HG02885 (cell line): Measurements from ENCODE around the gene OR11L1.
A peak's percentile ranks its signal among the peaks of the same experiment; 100 is the strongest.

Source experiments
- ATAC-seq: cut with Tn5 transposase; IDR thresholded peaks from one replicate; pipeline ENCODE4 v1.9.1; 2021; ENCODE audit warnings: mild to moderate bottlenecking; ENCODE audit not compliant: unreplicated experiment, poor library complexity

The OR11L1 gene, protein sequence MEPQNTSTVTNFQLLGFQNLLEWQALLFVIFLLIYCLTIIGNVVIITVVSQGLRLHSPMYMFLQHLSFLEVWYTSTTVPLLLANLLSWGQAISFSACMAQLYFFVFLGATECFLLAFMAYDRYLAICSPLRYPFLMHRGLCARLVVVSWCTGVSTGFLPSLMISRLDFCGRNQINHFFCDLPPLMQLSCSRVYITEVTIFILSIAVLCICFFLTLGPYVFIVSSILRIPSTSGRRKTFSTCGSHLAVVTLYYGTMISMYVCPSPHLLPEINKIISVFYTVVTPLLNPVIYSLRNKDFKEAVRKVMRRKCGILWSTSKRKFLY

DNA sequence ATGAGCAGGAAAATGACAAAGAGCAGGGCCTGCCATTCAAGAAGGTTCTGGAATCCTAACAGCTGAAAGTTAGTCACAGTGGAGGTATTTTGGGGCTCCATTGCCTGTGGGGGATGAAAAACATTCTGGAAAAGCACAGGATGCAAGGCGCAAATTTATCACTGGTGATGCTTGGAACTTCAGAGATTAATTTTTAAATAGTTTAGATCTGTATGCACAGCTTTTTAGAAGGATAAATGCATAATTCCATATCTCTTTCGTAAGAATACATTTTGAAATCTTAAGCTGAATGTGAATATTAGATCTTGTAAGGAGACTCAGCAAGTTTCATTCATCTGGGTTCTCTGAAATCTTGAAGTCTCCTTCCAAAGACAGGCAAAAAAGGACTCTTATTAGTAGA is at the start of gene OR11L1:
Gene OR11L1 (minus strand): TSS at position 101 of the 400 bp plus-strand sequence. CDS start 0 bp downstream, at position 101.
- no peak for ATAC-seq

DNA sequence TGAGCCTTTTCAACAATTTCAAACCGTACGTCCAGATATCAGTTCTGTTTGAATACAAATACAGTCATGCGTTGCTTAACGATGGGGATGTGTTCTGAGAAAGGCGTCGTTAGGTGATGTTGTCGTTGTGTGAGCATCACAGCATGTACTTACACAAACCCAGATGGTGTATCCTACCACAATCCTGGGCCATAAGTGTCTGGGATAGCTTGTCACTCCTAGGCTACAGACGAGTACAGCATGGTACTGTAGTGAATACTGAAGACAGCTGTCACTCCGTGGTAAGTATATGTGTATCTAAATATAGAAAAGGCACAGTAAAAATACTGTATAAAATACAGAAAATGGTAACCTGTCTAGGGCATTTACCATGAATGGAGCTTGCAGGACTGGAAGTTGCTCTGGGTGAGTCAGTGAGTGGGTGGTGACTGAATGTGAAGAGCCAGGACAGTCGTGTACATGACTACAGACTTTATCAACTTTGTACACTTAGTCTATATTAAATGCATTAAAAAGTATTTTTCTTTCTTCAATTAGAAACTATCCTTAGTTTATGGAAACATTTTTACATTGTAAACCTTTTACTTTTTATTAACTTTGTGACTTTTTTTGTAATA is 43.2 kb upstream of the OR11L1 start:
- ATAC-seq: no peak

DNA sequence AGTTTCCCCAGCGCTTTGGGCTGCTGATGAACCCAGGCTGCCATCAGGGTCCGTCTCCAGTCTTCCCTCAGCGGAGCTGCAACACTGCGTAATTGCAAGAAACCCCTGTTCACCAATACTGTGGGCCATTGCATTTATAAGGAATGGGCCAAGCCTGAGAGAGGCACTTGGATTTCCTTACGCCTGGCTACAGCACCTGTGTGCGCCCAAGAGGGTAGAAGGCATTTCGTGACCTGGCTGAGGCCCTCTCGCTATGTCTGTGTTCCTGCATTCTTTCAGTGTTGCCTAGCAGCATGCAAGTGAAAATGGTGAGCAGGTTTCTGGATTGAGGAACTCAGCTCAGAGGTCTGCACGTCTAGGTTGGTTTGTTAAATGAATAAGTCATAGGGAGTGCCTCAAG is 41.6 kb upstream of the OR11L1 start:
- ATAC-seq: no peak

DNA sequence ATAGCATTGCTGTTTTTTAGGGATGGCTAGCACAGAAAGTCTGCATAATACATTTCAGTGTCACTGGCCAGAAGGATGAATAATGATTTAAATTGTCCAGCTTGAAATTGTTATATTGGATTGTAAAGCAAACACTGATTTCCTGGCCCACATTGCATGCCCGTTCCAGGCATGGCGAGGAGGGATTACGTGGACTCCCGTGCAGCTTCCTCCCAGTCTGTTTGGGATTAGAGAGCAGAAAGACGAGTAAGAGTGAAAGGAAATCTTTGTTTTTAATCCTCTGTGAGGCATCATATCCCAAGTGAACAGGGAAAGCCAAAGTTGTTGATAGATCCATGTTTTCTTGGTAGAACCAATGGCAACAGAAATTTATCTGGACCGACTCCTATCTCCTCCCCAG is 23.7 kb upstream of the OR11L1 start:
- no peak for ATAC-seq

DNA sequence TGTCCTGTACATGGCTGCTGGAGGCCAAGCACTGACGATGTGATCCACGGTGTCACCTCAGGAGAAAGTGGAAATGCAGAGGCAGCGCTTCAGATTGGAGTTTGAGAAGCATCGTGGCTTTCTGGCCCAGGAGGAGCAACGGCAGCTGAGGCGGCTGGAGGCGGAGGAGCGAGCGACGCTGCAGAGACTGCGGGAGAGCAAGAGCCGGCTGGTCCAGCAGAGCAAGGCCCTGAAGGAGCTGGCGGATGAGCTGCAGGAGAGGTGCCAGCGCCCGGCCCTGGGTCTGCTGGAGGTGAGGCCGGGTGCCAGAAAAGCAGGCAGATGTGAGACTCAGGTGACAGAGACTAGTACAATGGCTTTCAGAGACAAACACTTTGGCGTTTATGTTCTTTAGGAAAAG is 22.9 kb upstream of the OR11L1 start:
- ATAC-seq: no peak

DNA sequence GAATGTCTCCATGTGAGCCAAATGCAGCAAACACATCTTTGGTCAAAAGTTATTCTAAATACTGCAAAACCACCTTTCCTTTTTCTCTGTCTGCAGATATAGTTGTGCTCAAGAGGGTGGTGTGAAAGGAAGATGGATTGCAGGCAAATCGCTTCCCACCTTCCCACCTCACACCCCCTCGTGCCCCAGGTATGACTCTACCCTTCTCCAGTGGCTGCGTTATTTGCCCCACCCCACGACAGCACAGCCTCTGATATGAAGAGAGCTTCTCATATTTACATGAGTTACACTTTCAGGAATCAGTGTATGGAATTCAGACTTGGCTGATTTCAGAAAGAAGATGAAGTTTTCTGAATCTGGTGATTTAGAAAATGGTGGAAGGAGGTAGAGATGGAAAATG is 21.1 kb upstream of the OR11L1 start:
- ATAC-seq: no peak

DNA sequence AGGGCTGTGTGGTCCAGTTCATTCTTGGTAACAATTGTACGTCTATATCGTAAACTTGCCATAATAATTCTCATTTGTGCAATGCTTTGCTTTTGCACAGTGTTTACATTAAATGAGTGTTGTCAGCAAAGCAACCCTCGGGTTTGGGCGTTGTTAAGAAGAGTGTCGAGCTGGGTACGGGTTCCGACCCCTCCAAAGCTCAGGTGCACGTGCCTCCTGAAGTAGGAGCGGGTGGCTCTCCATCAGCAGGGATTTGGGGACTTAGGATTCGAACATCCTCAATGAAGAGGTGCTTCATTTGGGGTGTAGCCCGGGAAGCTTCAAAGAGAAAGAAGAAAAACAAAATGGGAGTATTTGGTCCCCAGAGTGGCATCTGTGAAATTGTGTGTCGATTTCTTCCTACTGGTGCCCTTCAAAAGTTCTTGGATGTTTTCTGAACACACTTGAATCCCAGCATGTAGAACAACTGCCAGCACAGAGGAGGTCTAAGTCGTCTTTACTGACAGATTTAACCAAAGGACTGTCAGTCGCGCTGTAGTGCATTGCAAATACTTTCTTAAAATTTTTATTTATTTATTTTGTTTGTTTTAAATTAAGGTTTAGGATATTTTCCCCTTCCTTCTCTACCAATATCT is 16.4 kb upstream of the OR11L1 start:
- ATAC-seq: no peak

DNA sequence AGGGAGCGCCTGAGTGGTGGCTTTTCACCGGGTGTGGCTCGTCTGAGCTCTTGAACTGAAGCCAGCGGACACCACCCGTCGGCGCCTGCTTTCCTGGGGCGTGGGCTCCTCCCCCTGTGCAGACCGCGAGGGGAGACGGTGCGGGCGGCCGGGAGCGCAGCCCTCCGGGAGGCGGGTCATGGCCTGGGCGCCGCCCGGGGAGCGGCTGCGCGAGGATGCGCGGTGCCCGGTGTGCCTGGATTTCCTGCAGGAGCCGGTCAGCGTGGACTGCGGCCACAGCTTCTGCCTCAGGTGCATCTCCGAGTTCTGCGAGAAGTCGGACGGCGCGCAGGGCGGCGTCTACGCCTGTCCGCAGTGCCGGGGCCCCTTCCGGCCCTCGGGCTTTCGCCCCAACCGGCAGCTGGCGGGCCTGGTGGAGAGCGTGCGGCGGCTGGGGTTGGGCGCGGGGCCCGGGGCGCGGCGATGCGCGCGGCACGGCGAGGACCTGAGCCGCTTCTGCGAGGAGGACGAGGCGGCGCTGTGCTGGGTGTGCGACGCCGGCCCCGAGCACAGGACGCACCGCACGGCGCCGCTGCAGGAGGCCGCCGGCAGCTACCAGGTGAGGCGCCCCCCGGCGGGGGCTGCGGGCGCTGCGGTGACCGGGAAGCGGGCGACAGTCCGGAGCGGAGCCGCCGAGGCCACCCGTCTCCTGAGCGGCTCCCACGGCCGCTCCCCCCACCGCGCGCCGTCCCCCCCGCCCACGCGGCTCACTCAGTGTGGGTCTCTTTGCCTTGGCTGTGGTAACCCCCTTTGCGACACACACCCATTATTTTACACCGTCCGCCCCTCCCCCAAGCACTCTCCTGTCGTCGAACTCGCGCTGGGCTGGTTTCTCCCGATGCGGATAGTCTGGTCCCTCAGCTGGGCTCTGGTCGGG is 15.6 kb upstream of the OR11L1 start, which contains the start of gene TRIM58:
Gene TRIM58 (plus strand): TSS at position 119 of the 916 bp plus-strand sequence. CDS start 60 bp downstream, at position 179.
- peak; percentile 76 for ATAC-seq

DNA sequence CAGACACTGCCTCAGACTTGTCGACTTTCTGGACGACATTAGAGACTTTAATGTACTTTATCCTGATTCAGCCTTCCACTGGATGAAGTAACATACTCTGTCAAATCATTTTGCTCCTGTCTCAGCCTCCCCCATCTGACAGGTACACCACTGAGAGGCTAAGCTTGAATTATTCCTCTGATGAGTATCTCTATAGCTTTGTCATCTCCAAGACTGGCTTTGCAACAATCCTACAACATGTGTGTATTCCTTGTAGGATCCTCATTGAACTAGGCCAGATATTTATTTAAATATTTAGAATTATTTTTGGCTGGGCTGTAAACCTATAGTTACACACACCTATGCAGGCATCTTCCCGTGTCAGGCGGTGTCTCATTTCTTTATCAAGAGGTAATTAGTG is 14.2 kb upstream of the OR11L1 start:
- ATAC-seq: no peak

DNA sequence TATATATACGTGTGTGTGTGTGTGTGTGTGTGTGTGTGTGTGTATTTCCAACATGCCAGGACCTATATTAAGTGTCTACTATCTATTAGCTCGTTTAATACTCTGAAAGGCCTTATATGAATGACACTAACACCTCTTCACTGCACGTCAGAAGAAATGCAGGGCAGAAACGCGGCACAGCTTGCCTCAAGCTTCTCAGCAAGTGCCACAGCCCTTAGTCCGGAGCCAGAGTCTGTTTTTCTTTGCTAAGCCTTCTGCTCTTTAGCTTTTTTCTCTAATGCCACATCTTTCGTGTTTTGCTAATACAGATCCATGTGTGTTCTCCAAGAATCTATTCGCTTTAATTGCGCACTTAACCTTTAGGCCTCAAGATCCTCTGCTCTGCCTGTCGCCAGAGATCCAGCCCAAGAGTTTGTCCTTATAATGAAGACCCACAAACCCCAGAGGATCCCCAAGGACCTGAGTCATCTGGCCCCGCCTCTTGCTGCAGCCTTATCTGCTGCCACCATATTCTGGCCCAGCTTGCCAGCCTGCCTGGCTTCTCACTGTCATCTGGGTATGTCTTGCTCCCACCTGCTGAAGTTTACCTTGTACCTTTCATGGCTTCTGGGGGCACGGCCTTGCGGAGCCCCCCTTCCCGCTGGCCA is 13.3 kb upstream of the OR11L1 start:
- no peak for ATAC-seq

DNA sequence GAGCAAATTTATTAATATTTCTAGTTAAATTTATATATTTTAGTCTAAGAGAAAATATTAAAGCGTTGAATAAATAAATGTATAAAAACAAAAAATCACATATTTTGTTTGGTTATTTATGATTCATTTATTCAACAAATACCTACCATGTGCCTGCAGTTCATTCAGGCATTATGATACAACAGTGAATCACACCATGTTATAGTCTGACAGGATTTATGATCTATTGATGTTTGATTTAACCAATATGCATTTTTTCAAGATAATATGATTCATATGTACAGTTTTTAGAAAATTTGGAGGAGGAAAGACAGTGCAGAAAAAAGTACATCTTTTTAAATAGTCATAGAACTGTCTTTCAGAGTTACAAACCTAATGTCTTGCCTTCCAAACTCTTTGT is 7.9 kb upstream of the OR11L1 start:
- ATAC-seq: no peak

DNA sequence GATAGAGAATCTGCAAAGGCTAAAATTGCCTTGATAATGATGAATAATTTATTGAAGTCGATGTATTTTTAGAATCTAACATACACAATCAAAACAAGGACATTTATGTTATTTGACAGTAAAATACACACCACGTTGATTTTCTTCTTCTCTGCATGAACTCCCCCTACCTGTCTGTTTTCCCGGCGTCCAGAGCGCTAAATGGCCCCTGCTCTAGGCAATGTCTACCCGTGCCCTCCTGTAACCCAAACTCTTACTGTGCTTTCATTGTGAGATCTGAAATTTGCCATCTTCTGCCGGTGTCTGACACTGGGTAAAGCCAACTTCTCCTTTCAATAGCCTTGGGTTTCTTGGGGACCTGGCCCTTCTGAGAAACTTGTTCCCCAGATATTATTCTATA is 6.7 kb upstream of the OR11L1 start:
- ATAC-seq: no peak

DNA sequence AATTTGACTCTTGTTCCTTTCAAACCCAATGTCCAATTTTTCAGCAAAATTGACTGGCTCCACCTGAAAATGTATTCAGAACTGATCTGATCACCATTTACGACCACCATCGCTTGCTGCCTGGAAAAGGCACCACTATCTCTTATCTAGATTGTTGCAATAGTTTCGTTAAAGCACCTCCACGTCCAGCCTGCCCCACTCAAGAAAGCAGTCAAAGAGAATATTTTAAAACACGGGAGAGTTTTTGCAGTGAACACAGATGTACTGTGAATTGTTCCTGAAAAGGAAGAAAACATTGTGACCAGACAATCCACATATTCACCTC is 4.0 kb upstream of the OR11L1 start:
- ATAC-seq: no peak

DNA sequence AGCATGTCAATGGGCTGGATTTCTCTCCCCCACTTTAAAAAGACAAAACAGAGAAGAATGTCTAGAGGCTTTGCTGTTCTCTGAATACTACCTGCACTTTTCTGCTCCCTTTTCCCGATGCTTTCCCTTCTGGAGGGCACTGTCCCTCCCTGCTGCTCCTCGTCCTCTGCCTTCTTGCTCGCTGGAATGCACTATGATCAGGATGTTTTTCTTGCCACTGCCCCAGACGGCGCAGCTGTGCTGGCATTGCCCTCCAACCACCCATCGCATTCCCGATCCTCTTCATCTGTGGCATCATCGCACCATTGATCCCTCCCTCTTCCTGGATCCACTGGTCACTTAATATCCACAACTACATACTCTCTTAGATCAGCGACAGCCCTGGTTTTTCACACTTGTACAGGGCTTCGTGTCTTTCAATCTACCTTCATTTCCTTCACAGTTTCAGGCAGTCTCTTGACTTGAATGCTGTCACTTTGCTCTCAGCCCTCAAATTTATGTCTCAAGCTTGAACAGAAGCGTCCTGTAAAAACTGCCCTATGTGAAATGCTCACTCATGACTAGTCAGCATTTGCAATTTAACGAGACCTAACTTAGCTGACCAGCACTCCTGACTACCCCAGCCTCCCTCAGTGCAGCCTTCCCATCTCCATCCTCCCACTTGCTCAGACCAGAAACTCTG is 3.5 kb upstream of the OR11L1 start:
- ATAC-seq: no peak

DNA sequence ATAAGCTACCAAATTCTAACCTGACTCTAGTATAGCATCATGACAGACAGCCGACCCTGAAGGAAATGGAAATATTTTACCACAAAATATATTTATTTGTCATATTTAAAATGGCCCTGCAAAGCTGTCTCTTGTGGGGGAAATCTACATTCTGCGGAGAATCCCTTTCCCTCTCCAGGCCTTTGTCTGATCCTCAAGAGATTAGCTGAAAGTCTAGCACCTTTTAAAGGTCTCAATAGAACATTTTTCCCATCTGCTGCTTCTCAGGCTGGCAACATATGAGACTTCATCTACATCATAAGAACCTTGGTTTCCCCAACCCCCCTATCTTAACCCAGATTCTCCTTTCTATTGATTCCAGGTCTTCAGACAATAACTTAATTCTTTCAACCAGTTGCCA is 1.7 kb upstream of the OR11L1 start:
- ATAC-seq: no peak

DNA sequence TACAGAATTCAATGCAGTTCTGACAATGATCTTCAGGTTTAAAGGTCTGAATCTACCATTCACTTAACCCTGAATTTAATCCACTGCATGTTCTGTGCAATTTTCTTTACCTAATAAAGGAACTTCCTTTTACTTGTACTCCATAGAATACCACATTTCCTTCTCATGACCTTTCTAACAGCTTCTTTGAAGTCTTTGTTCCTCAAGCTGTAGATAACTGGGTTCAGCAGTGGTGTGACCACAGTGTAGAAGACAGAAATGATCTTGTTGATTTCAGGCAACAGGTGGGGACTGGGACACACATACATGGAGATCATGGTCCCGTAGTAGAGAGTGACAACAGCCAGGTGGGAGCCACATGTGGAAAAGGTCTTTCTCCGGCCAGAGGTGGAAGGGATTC is 878 bp downstream of the OR11L1 start:
- ATAC-seq: no peak

DNA sequence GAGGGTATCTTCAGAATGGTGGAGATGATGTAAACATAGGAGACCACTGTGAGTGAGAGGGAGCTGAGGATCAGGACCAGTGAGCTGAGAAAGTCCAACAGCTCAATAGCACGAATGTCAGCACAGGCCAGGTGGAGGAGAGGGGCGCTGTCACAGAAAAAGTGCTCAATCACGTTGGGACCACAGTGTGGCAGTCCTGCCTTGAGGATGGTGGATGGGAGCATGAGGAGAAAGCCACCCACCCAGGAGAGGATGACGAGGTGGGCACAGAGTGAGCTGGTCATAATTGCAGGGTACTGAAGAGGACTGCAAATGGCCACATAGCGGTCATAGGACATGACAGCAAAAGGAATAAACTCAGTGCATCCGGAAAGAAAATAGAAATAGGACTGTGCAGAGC is 8.1 kb downstream of the OR11L1 start:
- no peak for ATAC-seq

DNA sequence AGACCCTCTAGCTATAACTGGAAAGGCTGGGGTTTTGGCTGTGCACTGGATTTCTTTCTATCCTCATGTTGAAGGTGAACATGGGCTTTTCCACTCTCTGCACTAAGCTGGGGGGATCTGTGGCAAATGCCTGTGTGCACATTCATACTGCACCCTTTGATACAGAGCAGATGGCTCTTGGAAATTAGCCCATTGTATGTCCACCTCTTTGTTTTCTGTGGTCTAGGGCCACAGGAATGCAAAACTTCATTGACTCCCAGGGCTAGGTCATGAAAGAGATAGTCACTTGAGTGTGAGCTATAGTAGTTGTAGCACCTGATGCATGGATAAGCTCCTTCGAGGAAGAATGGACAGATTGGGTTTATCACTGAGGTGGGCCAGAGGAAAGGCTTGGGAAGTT is 12.0 kb downstream of the OR11L1 start:
- ATAC-seq: no peak

DNA sequence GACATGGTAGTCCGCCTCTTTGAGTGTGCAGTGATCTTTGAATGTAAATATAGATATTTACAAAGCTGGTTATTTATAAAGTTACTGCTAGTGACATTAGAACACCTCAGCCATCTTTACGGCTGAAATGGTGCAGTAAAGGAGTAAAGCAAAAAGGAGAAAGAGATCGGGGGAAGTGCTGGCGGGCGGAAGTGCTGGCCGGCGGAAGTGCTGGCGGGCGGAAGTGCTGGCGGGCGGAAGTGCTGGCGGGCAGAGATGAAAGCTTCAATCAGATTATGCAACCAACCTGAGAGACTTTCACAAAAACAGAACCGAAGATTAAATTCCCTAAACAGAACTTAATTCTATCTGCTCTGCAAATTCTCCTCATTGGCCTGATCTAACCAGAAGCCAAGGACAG is 16.3 kb downstream of the OR11L1 start:
- ATAC-seq: no peak

DNA sequence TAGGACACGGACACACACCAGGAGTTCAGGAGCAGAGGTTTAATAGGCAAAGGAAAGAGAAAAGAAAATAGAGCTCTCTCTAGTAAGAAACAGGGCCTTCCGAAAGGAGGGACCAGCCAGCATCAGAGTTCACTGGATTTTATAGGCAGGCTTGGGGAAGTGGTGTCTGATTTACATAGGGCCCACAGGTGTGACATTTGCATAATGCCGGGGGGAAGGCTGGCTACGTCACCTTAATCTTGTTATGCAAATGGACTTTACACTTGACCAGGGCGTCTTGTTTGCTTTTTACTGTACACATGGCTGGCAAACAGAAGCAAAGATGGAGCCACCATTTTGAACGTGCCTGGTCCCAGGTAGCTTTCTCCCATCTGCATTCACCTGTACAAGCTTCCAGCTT is 17.7 kb downstream of the OR11L1 start, which contains the start of gene OR14A16:
Gene OR14A16 (minus strand): TSS at position 97 of the 400 bp plus-strand sequence. CDS start 8,390 bp downstream, outside the sequence.
- ATAC-seq: no peak
